ENCODE results near the gene TRIL. TPM values are rescaled to one million over a fixed set of nuclear protein-coding genes. Genes with fewer than 3 reads are reported as not detected.

Gene TRIL
- total RNA-seq, 2 experiments from 2014 or later: not detected

- ChIA-PET CTCF (interaction anchor here (1.2 to 2.8 kb wide), 2 partner anchors 18 to 23 kb away, joined by 4 to 12 read pairs; no protein-coding TSS in a partner anchor), POLR2A (no interaction called here)
- H3K36me3 Mint-ChIP-seq: no peaks in the 10 kb centered on the region
- no peak overlapping the region for H3K4me3 Mint-ChIP-seq
- peaks cover 16% of the 10 kb centered on the region for H3K27me3 Mint-ChIP-seq
- no peaks in the 10 kb centered on the region for H3K9me3 Mint-ChIP-seq
- no peak for DNase-seq
- H3K4me1 Mint-ChIP-seq (ENCODE audit: low read depth): no peaks in the 10 kb centered on the region
- intact Hi-C loops (cut with micrococcal nuclease): no loop called here
- H3K27ac Mint-ChIP-seq: no peak overlapping the region
Observed at GRCh38 chr7:28903730-28904577, 54.2 kb downstream of the TRIL start.

Other genes with a start within 250 kb of the TRIL start
- gene CPVL, start 188.2 kb upstream of the TRIL start, total RNA-seq: not detected
- gene CHN2, start 236.4 kb upstream of the TRIL start, total RNA-seq: under 1 TPM; 0.53 to 0.69 TPM